NK-92 (cell line): Measurements from ENCODE around the gene TDRD9.
"Not testable (repeated sequence)": the region's sequence is repeated elsewhere in the genome, so short reads cannot be mapped to it uniquely, and the experiment has no call there.

Source experiments
- DNase-seq: peaks from one replicate; lab custom pipeline; 2025; ENCODE audit not compliant: unreplicated experiment; lab: John Stamatoyannopoulos, UW

Gene TDRD9

GRCh38 chr14:103974575-103974974 lies 46.3 kb downstream of the TDRD9 start:
- DNase-seq: no peak

- DNase-seq: not testable (repeated sequence)
Observed at GRCh38 chr14:103980623-103981238, 52.5 kb downstream of the TDRD9 start.

- no peak for DNase-seq
Observed at GRCh38 chr14:103984196-103984595, 55.9 kb downstream of the TDRD9 start.

GRCh38 chr14:103989034-103989433 lies 60.8 kb downstream of the TDRD9 start:
- DNase-seq: no peak

GRCh38 chr14:103989964-103990363 lies 61.7 kb downstream of the TDRD9 start:
- no peak for DNase-seq

GRCh38 chr14:103994535-103995184 lies 66.4 kb downstream of the TDRD9 start:
- no peak for DNase-seq

- no peak for DNase-seq
Observed at GRCh38 chr14:103995876-103996275, 67.6 kb downstream of the TDRD9 start.

- no peak for DNase-seq
Observed at GRCh38 chr14:103997391-103997790, 69.1 kb downstream of the TDRD9 start.

GRCh38 chr14:103998027-103998426 lies 69.8 kb downstream of the TDRD9 start:
- no peak for DNase-seq

GRCh38 chr14:103999795-104000440 lies 71.7 kb downstream of the TDRD9 start:
- DNase-seq: no peak

GRCh38 chr14:104001003-104001402 lies 72.7 kb downstream of the TDRD9 start:
- no peak for DNase-seq

- no peak for DNase-seq
Observed at GRCh38 chr14:104003616-104004015, 75.4 kb downstream of the TDRD9 start.

- DNase-seq: no peak
Observed at GRCh38 chr14:104004849-104005248, 76.6 kb downstream of the TDRD9 start.

- no peak for DNase-seq
Observed at GRCh38 chr14:104005489-104005888, 77.2 kb downstream of the TDRD9 start.

GRCh38 chr14:104007121-104007520 lies 78.9 kb downstream of the TDRD9 start:
- DNase-seq: no peak

GRCh38 chr14:104009297-104009696 lies 81.0 kb downstream of the TDRD9 start:
- DNase-seq: no peak

- no peak for DNase-seq
Observed at GRCh38 chr14:104011824-104012517, 83.7 kb downstream of the TDRD9 start.

GRCh38 chr14:104014764-104015163 lies 86.5 kb downstream of the TDRD9 start:
- DNase-seq: no peak

- no peak for DNase-seq
Observed at GRCh38 chr14:104016873-104017650, 88.8 kb downstream of the TDRD9 start.

GRCh38 chr14:104019029-104019428 lies 90.8 kb downstream of the TDRD9 start:
- DNase-seq: no peak

GRCh38 chr14:104019806-104020205 lies 91.5 kb downstream of the TDRD9 start:
- no peak for DNase-seq
